B cell (primary cell): ENCODE measurements around the gene TTC6. TPM values are rescaled to one million over a fixed set of nuclear protein-coding genes. Genes with fewer than 3 reads are reported as not detected.

Experiments used
- ATAC-seq: fragments of 200-7000 bp; cut with Tn5 transposase; one replicate; pipeline ENCODE4 v1.10.0; 2021; ENCODE audit warnings: low read depth, mild to moderate bottlenecking, moderate number of reproducible peaks, moderate library complexity
- CTCF ChIA-PET: fragments of 350-600 bp; sonication (Branson Sonifier 250); formaldehyde crosslinking; loops from one replicate; lab custom pipeline; 2021; ENCODE audit warnings: antibody characterized with exemption, inconsistent platforms; lab: Charles Lee
- POLR2A ChIA-PET: fragments of 350-600 bp; sonication (Branson Sonifier 250); formaldehyde crosslinking; loops from one replicate; lab custom pipeline; 2021; ENCODE audit warnings: antibody characterized with exemption; lab: Charles Lee
- DNase-seq: peaks from one replicate; pipeline ENCODE4 v3.0.0; 2013
- H2AFZ ChIP-seq: 2 replicates; pipeline ENCODE4 v1.6.1; 2012; ENCODE audit warnings: mild to moderate bottlenecking, low read depth, low read length; ENCODE audit not compliant: insufficient read depth, poor library complexity, severe bottlenecking
- H3K27ac ChIP-seq, 2 donors: 1 replicate in 1 of 2; 2 replicates in 1 of 2; pipeline ENCODE4 v1.5.1; 2012 to 2013; ENCODE audit warnings: low read length in 2 of 2, mild to moderate bottlenecking in 2 of 2, moderate library complexity in 1 of 2
- H3K27me3 ChIP-seq, 4 experiments: fragments of 200-600 bp in 1 of 4; sonication (generic) in 1 of 4; replicated peaks in 1 of 4; 1 replicate in 2 of 4; 2 replicates in 2 of 4; pipeline versions ENCODE4 v1.6.1 to v1.7.0; 2013 to 2016; ENCODE audit warnings: low read length in 3 of 4, mild to moderate bottlenecking in 2 of 4, mixed read lengths in 1 of 4, moderate library complexity in 1 of 4; ENCODE audit not compliant: insufficient read depth in 4 of 4, control insufficient read depth in 3 of 4; ENCODE audit errors: control extremely low read depth in 1 of 4
- H3K36me3 ChIP-seq, 2 experiments: replicated peaks in 1 of 2; 1 replicate in 1 of 2; 2 replicates in 1 of 2; pipeline versions ENCODE4 v1.6.1 to v1.7.1; 2013; ENCODE audit warnings: low read length in 1 of 2; ENCODE audit not compliant: insufficient read depth in 2 of 2, control insufficient read depth in 1 of 2; ENCODE audit errors: control extremely low read depth in 1 of 2, extremely low read depth in 1 of 2
- H3K4me1 ChIP-seq, 2 donors: fragments of 200-600 bp in 1 of 2; sonication (generic) in 1 of 2; 1 replicate in 1 of 2; 2 replicates in 1 of 2; pipeline versions ENCODE4 v1.5.1 to v1.6.1; 2013 to 2017; ENCODE audit warnings: low read length in 2 of 2; ENCODE audit not compliant: control insufficient read depth in 2 of 2, insufficient read depth in 2 of 2
- H3K4me2 ChIP-seq: replicated peaks from 2 replicates; pipeline ENCODE3; 2012; ENCODE audit warnings: mild to moderate bottlenecking, low read depth, low read length; ENCODE audit not compliant: poor library complexity, severe bottlenecking
- H3K4me3 ChIP-seq, 5 experiments: fragments of 200-600 bp in 1 of 5; sonication (generic) in 1 of 5; 1 replicate in 3 of 5; 2 replicates in 2 of 5; pipeline versions ENCODE4 v1.5.1 to v1.7.0; 2011 to 2016; ENCODE audit warnings: low read length in 4 of 5, mild to moderate bottlenecking in 4 of 5, low read depth in 2 of 5, control low read depth in 1 of 5, moderate library complexity in 1 of 5; ENCODE audit not compliant: insufficient read depth in 1 of 5; ENCODE audit errors: control extremely low read depth in 1 of 5, extremely low read depth in 1 of 5
- H3K79me2 ChIP-seq: fragments of 200-600 bp; sonication (generic); one replicate; pipeline ENCODE4 v1.6.0; 2016; ENCODE audit warnings: low read length; ENCODE audit not compliant: control insufficient read depth, insufficient read depth
- H3K9ac ChIP-seq: fragments of 200-600 bp; sonication (generic); 2 replicates; pipeline ENCODE4 v1.6.1; 2017; ENCODE audit warnings: mild to moderate bottlenecking, low read length, moderate library complexity
- H3K9me3 ChIP-seq, 3 donors: one replicate each; pipeline versions ENCODE4 v1.6.1 to v1.7.1; 2013; ENCODE audit warnings: low read length in 2 of 3; ENCODE audit not compliant: control insufficient read depth in 2 of 3, insufficient read depth in 1 of 3; ENCODE audit errors: control extremely low read depth in 1 of 3
- H4K20me1 ChIP-seq: 2 replicates; pipeline ENCODE4 v1.6.0; 2012; ENCODE audit warnings: mild to moderate bottlenecking, low read length; ENCODE audit not compliant: insufficient read depth, control insufficient read depth, poor library complexity, severe bottlenecking
- H3K27ac Mint-ChIP-seq: one replicate; pipeline ENCODE4 v1.8.0; 2021; ENCODE audit warnings: mixed read lengths
- H3K27me3 Mint-ChIP-seq: one replicate; pipeline ENCODE4 v1.8.0; 2021; ENCODE audit warnings: mixed read lengths
- H3K4me1 Mint-ChIP-seq: one replicate; pipeline ENCODE4 v1.8.0; 2021; ENCODE audit warnings: mixed read lengths
- H3K4me3 Mint-ChIP-seq: one replicate; pipeline ENCODE4 v1.8.0; 2021; ENCODE audit warnings: mixed read lengths
- H3K9me3 Mint-ChIP-seq: one replicate; pipeline ENCODE4 v1.8.0; 2022; ENCODE audit warnings: mixed read lengths; ENCODE audit not compliant: insufficient read depth
- EZH2 ChIP-seq: IDR thresholded peaks from 2 replicates; pipeline ENCODE4 v1.6.1; 2012; ENCODE audit warnings: borderline replicate concordance, low read depth, mild to moderate bottlenecking, moderate library complexity, low read length; ENCODE audit not compliant: insufficient read depth, poor library complexity, severe bottlenecking
- WGBS: methylation state at CpG from one replicate; pipeline ENCODE4 v1.1.5; 2013; ENCODE audit warnings: missing lambda C conversion rate; ENCODE audit not compliant: insufficient coverage; 5-methylcytosine and 5-hydroxymethylcytosine counted together
- intact Hi-C: fragments of 100-400 bp; cut with micrococcal nuclease; formaldehyde crosslinking; loops from one replicate; pipeline ENCODE4 v1.10.0; 2022
- polyA plus RNA-seq: library from polyadenylated mRNA; depleted of rRNA; stranded (reverse); fragments of >200 nt; gene quantifications from 2 replicates; pipeline ENCODE4 v1.2.3, GENCODE V29; 2012
- total RNA-seq, 2 donors: library from RNA; stranded (reverse); fragments of 120-200 nt in 1 of 2; gene quantifications; 1 replicate in 1 of 2; 2 replicates in 1 of 2; pipeline versions ENCODE4 v1.2.3 to v1.2.4, GENCODE V29; 2013 to 2022
- TF ChIP-seq, protein P1 (sequence below): fragments of 200-600 bp; IDR thresholded peaks from one replicate; pipeline ENCODE4 v1.8.0; 2022; ENCODE audit warnings: antibody characterized with exemption, mild to moderate bottlenecking

Gene TTC6
- total and polyA plus RNA-seq, 2 donors (not counting 1 experiment from before 2014, with no cell fraction given), result not detected

DNA sequence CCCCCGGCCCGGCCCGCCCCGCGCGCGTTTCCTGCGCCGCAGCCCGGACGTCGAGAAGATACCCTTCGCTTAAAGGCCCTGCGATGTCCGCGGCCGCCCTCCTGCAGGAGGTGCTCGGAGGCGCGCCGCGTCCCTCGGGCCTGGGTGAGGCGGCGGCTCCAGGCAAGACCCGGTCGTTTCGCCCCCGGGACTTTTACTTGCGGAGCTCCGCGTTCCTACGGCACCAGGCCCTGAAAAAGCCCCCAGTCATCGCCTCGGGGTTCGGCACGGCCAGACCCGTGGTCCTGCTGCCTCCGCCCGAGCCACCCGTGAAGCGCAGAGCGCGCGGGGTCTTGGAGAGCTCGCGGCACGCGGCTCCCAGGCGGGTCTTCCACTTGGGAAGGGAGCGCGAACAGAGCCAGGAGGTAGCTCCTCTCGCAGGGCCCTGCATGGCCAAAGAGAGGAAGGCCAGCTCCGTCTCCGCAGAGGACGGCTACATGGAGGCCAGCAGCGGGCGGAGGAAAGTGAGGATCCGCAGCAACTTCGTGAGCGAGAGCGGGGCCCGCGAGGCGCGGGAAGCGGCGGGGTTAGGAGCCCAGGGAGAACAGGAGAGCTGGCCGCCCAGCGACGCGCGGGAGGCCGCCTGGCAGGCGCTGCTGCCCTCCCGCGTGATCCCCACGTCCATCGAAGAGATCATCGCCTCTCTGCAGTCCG lies 26.9 kb downstream of the TTC6 start:
- no peak overlapping the region for H3K4me2 ChIP-seq
- peaks cover 0 to 8% (median 0%) of the 10 kb centered on the region in 4 experiments for H3K27me3 ChIP-seq
- no peak overlapping the region for H3K27ac ChIP-seq
- no peaks in the 10 kb centered on the region for H3K4me1 Mint-ChIP-seq
- no peak for TF ChIP-seq EZH2
- TF ChIP-seq, protein P1, sequence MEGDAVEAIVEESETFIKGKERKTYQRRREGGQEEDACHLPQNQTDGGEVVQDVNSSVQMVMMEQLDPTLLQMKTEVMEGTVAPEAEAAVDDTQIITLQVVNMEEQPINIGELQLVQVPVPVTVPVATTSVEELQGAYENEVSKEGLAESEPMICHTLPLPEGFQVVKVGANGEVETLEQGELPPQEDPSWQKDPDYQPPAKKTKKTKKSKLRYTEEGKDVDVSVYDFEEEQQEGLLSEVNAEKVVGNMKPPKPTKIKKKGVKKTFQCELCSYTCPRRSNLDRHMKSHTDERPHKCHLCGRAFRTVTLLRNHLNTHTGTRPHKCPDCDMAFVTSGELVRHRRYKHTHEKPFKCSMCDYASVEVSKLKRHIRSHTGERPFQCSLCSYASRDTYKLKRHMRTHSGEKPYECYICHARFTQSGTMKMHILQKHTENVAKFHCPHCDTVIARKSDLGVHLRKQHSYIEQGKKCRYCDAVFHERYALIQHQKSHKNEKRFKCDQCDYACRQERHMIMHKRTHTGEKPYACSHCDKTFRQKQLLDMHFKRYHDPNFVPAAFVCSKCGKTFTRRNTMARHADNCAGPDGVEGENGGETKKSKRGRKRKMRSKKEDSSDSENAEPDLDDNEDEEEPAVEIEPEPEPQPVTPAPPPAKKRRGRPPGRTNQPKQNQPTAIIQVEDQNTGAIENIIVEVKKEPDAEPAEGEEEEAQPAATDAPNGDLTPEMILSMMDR, result no peak
- no peak overlapping the region for H2AFZ ChIP-seq
- POLR2A ChIA-PET, result no interaction called here
- ATAC-seq (no peak), DNase-seq (no peak)
- peaks cover 0 to 13% (median 0%) of the 10 kb centered on the region in 3 donors for H3K9me3 ChIP-seq
- intact Hi-C loops, result no loop called here
- H3K4me3 Mint-ChIP-seq, result no peak overlapping the region
- no peak overlapping the region for H3K4me3 ChIP-seq
- H3K4me1 ChIP-seq, result no peaks in the 10 kb centered on the region
- CTCF ChIA-PET, result no interaction called here
- no peaks in the 10 kb centered on the region for H3K79me2 ChIP-seq
- no peak overlapping the region for H3K27ac Mint-ChIP-seq
- 21% methylated on average over 81 of the region's 81 CpGs for WGBS
- H3K9me3 Mint-ChIP-seq, result no peaks in the 10 kb centered on the region
- no peak overlapping the region for H3K9ac ChIP-seq
- no peaks in the 10 kb centered on the region for H3K36me3 ChIP-seq
- no peaks in the 10 kb centered on the region for H4K20me1 ChIP-seq
- H3K27me3 Mint-ChIP-seq, result peaks cover 13% of the 10 kb centered on the region

DNA sequence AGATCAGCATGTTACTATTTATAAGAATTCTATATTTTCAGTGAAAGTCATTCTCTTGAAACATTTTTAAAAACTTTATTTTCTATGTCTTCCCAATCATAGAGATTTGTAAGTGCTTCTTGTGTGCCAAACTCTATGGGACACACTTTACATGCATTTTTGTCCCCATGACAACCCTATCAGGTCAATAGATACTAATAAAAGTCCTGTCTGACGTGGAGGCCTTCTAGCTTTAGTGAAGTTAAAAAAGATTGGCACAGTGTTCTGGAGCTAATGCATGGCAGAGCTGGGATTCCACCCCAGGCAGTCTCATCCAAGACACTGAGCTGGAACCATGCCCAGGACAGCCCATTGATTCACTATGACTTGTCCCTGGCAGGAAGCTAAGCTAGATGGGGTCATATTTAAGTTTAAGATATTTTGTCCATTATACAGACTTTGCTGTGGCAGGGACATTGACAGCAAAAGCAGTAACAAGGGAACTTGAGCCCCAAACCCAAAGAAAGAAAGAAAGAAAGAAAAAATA lies 28.1 kb downstream of the TTC6 start:
- Mint-ChIP-seq H3K9me3 (no peaks in the 10 kb centered on the region), H3K4me3 (no peak overlapping the region), H3K27me3 (peaks cover 13% of the 10 kb centered on the region), H3K27ac (no peak overlapping the region), H3K4me1 (no peaks in the 10 kb centered on the region)
- no peak overlapping the region for H3K4me2 ChIP-seq
- POLR2A ChIA-PET, result no interaction called here
- H3K9ac ChIP-seq, result no peak overlapping the region
- H3K4me3 ChIP-seq, result no peak overlapping the region
- peaks cover 0 to 16% (median 0%) of the 10 kb centered on the region in 3 donors for H3K9me3 ChIP-seq
- H4K20me1 ChIP-seq, result no peaks in the 10 kb centered on the region
- WGBS, result no CpG with 5 or more reads among the region's 1 CpG
- intact Hi-C loops, result no loop called here
- no peak overlapping the region for H2AFZ ChIP-seq
- CTCF ChIA-PET, result no interaction called here
- no peaks in the 10 kb centered on the region for H3K79me2 ChIP-seq
- peaks cover 0 to 8% (median 0%) of the 10 kb centered on the region in 4 experiments for H3K27me3 ChIP-seq
- no peak overlapping the region for H3K27ac ChIP-seq
- TF ChIP-seq, protein P1, result no peak
- no peak for TF ChIP-seq EZH2
- DNase-seq (no peak), ATAC-seq (no peak)
- H3K4me1 ChIP-seq, result no peaks in the 10 kb centered on the region
- no peaks in the 10 kb centered on the region for H3K36me3 ChIP-seq
